Fibroblast of the aortic adventitia (primary cell): Measurements from ENCODE around the gene WFIKKN1. TPM values are rescaled to one million over a fixed set of nuclear protein-coding genes. Genes with fewer than 3 reads are reported as not detected.

Experiments used
- DNase-seq: peaks from one replicate; pipeline ENCODE4 v3.0.0-alpha.2; 2010; ENCODE audit warnings: low read depth
- H3K4me3 ChIP-seq: 2 replicates; pipeline ENCODE4 v1.5.1; 2011; ENCODE audit warnings: low read depth, mild to moderate bottlenecking, control low read depth, low read length, moderate library complexity
- CTCF ChIP-seq: IDR thresholded peaks from 2 replicates; pipeline ENCODE4 v1.5.1; 2011; ENCODE audit warnings: mild to moderate bottlenecking, low read length, control low read depth, inconsistent platforms; ENCODE audit not compliant: insufficient read depth
- total RNA-seq: library from RNA; depleted of rRNA; stranded (reverse); fragments of >200 nt; gene quantifications from 2 replicates; pipeline ENCODE4 v1.2.3, GENCODE V29; 2012; ENCODE audit warnings: low replicate concordance

WFIKKN1 gene
- 0.18 and 0.25 TPM in 2 replicates for total RNA-seq

GRCh38 chr16:630815-631405 is at the start of gene WFIKKN1:
Gene WFIKKN1, plus strand, starts transcription at chr16:630985. Its CDS starts 269 bp downstream, at chr16:631254.
- H3K4me3 ChIP-seq: no peak within 1 kb of the TSS
- no peak for TF ChIP-seq CTCF
- no peak for DNase-seq

- H3K4me3 ChIP-seq: no peak overlapping the region
- no peak for DNase-seq
- no peak for TF ChIP-seq CTCF
Measured at GRCh38 chr16:582218-582613, 48.6 kb upstream of the WFIKKN1 start.

- no peak for DNase-seq
- no peak for TF ChIP-seq CTCF
- H3K4me3 ChIP-seq: no peak overlapping the region
Measured at GRCh38 chr16:582614-583331, 48.0 kb upstream of the WFIKKN1 start.

- TF ChIP-seq CTCF: no peak
- no peak for DNase-seq
Measured at GRCh38 chr16:583470-583814, 47.3 kb upstream of the WFIKKN1 start.

GRCh38 chr16:583815-584591 is 46.8 kb upstream of the WFIKKN1 start:
- H3K4me3 ChIP-seq: no peak overlapping the region
- TF ChIP-seq CTCF: no peak
- no peak for DNase-seq

More at GRCh38 chr16:583470-583814, 47.3 kb upstream of the WFIKKN1 start:
- H3K4me3 ChIP-seq: no peak overlapping the region

- H3K4me3 ChIP-seq: no peak overlapping the region
- no peak for DNase-seq
- TF ChIP-seq CTCF: no peak
Measured at GRCh38 chr16:585351-585750, 45.4 kb upstream of the WFIKKN1 start.
